Activated CD4-positive, CD25-positive, alpha-beta regulatory T cell treated with anti-CD3 and anti-CD28 coated beads, Interleukin-2, amount 50 U/mL, for 72 hours (primary cell): ENCODE results near the gene PANK4.

Experiments
- DNase-seq: peaks from one replicate; pipeline ENCODE4 v3.0.0; 2021

Gene PANK4

GRCh38 chr1:2528016-2528415, 1.6 kb upstream of the PANK4 start:
- no peak for DNase-seq

DNA sequence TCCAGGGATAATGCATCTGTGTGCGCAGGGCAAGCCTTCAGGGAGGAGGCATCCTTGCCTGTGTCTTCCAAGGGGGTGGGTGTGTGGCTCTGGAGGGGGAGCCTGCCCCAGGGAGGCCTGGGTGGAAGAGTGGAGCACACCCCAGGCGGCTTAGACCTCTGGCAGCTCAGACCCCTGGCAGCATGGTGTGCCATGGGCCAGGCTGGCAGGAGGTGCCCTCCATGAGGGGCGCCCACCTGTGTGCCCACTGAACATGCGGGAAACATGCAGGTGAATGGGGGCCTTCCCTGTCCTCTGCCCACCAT, 1.1 kb upstream of the PANK4 start:
- no peak for DNase-seq

DNA sequence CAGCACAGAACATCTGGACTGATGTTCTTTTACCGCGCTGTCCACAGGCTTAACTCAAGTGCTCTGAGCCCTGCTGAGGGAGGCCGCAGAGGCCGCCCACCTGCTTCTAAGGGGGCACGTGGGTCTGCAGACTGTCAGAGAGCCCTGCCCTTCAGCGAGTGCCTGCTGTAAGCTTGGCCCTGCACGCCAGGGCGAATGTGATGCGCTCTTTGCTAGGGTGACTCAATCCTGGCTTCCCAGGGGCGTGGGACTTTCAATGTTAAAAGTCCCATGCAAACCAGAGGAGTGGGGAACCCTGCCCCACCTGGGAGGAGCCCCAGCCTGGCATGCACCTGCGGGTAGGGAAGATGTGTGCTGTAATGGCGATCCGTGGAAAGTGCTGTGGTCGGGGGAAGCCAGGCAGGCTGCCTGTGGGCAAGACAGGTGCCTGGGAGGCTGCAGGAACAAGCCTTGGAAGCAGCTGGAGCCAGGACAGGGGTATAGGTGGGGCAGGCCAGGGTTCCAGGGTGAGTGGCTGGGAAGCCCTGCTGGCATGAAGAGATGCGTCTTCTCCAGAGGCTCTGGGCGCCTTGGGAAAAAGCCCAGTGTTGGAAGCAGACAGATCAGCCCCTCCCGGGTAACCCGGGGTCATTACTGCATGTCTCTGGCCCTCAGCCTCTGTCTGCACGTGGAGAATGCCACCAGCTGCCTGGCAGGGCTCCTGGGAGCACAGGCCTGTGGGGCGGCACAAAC, 594 bp upstream of the PANK4 start:
- DNase-seq = peak; percentile 62

- DNase-seq = no peak
These were observed 850 bp downstream of the PANK4 start for GRCh38 chr1:2525572-2525919.

DNA sequence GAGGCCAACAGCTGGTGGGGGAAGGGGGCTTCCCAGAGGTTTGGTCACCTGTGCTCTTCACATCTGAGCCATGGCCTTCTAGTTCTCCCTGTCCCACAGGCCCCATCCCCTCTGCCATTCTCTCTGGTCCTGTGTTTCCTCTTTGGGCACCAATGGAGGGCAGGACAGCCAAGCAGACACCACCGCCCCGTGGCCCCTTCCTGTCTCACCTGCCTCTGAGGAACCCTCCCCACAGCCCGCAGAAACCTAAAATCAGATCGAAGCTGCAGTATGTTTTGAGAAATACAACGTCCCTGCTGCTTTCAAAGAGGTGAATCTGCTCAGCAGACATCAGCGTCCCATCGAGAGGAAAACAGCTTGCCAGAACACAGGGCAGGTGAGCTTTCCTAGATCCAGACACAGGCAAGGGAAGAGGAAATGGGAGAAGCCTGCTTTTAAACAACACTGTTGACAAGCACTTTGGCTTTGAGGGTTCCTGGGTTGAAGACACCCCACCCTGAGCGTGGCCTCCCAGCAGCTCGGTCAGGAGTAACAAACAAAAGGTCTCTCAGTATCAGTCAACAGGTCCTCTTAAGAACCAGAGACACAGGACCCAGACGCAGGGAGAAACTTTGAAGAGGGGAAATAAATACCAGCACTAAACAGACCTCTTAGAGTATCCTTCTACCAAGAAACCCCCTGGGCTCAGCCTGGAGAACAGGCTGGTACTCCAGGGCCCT, 2.3 kb downstream of the PANK4 start:
- no peak for DNase-seq

GRCh38 chr1:2523191-2523890, 3.1 kb downstream of the PANK4 start:
- no peak for DNase-seq

GRCh38 chr1:2522230-2522629, 4.2 kb downstream of the PANK4 start:
- no peak for DNase-seq

- DNase-seq = no peak
These were observed 5.6 kb downstream of the PANK4 start for GRCh38 chr1:2520806-2521205.

- DNase-seq = no peak
These were observed 6.2 kb downstream of the PANK4 start for GRCh38 chr1:2520206-2520605.

DNA sequence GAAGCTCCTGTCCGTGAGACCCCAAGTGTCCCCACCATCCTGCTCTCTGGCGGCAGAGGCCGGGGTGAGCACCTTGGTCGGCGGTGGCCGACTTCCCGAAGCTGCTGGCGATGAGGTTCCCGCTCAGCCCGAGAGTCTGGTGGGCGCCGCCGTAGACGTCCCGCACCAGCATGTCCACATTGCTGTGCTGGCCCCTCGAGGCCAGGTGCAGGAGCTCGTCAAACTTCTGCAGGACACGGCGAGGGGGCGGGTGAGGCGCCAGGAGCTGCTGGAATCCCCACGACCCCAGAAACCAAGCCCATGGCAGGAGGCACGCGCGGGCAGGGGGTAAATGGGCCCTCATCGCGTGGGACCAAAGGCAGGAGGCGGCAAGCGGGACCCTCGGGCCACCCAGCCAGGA, 6.7 kb downstream of the PANK4 start:
- DNase-seq = no peak

DNA sequence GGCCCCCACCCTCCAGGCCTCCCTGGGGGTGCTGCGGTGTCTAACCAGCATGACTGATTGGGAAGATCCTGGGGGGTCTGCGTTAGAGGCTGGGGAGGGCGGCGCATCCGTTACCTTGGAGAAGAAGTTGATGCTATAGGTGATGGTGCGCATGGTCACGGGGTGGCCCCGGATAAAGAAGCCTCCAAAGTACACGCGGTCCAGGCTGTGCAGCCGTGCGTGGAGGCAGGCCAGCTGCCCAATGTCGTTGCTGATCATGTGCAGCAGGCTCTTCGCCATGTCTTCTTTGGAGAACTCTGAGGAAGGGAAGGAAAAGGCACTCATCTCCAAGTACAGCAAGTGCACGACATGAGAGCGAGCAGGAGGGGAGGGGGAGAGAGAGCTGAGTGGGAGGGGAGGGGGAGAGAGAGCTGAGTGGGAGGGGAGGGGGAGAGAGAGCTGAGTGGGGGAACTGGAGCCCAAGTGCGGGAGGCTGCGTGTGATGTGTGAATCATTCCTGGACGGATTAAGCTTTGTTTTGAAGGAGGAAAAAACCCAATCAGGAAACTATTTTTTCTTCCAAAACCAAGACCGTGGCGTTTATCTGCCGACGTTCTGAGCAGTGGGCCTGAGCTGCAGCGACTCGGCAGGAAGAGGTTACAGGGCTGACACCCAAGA, 7.2 kb downstream of the PANK4 start:
- no peak for DNase-seq

GRCh38 chr1:2518528-2518927, 7.9 kb downstream of the PANK4 start:
- DNase-seq = no peak

- no peak for DNase-seq
These were observed 8.4 kb downstream of the PANK4 start for GRCh38 chr1:2517966-2518365.

GRCh38 chr1:2516946-2517345, 9.4 kb downstream of the PANK4 start:
- DNase-seq = no peak

DNA sequence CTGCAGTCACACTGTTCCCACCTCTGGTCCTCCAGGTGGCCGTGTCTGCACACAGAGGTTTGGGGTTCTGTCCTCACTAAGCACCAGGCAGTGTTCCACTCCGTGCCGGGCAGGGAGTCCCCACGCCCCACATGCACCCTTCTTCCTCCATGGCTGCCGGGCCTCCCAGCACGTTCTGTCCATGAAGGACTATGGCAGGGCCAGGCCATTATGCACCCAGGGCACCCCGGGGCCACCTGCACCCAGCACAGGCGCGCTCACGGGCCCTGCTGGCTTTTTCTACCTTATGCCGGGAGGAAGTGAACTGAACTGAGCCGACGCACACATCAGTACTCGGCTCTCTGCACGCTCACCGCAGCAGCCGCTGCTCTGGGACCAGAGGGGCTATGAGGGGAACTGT, 10.3 kb downstream of the PANK4 start:
- DNase-seq = no peak

GRCh38 chr1:2515763-2516080, 10.7 kb downstream of the PANK4 start:
- DNase-seq = no peak

DNA sequence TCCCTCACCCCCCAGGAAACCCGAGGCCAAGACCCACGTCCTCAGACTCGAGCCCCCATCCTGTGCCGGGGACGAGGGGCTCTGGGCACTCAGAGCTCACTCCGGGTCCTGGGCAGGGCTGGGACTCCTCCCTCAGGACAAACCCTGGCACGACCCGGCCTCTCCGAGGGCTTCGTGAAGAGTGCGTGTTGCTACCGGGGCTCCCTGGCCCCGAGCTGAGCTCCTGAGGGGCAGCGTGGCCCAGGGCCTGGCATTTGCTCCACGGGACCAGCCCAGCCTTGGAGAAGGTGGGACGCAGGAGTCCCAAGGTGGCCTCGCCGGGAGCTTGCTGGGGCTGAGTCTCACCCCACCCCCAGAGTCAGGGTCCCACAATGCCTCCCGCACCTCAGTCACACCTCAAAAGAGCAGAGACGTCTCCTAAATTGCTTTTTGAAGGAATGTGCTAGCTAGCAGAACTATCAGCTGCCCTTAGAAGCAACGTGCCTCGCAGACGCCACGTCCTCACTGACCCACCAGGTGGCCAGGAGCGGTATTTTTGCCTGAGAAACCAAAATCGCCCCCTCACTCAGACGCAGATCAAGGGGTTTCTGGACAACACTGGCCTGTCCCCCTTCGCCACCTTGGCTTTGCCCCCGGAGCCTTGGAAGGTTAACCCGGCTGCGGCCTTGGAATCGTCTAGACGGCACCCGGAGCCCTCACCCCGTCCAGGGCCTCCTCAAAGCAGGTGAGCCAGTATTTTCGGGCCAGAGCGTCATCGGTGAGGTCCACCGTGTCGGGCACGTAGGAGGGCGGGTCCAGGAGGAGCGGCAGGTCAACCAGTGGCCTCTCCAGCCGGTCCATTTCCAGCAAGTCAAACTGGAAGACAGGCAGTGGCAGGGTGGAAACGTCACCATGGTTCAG, 11.3 kb downstream of the PANK4 start:
- DNase-seq = no peak

GRCh38 chr1:2513939-2514652, 12.3 kb downstream of the PANK4 start:
- no peak for DNase-seq

DNA sequence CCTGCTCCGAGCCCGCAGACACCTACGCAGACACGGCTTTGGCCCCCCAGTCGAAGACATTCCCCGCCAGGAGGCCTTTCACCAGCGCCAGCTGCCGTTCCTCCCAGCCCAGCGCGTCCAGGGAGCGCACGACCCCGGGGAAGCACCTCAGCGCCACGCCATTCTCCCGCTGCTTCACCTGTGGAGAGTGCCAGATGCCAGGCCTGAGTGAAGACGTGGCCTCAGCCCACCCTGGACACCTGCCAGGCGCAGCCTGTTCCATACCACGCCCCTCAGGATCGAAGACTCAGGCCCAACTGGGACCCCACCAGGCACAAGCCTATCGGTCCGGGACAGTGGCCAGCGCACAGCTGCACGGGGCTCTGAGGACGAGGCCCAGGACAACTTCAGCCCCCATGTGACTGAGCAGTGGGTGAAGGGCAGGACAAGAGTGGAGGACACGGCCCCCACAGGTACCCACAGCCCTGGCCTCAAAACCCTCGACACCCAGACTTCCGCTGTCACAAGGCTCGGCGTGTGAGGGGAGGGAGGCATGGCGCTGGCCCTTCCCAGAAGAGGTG, 13.5 kb downstream of the PANK4 start:
- DNase-seq = no peak

DNA sequence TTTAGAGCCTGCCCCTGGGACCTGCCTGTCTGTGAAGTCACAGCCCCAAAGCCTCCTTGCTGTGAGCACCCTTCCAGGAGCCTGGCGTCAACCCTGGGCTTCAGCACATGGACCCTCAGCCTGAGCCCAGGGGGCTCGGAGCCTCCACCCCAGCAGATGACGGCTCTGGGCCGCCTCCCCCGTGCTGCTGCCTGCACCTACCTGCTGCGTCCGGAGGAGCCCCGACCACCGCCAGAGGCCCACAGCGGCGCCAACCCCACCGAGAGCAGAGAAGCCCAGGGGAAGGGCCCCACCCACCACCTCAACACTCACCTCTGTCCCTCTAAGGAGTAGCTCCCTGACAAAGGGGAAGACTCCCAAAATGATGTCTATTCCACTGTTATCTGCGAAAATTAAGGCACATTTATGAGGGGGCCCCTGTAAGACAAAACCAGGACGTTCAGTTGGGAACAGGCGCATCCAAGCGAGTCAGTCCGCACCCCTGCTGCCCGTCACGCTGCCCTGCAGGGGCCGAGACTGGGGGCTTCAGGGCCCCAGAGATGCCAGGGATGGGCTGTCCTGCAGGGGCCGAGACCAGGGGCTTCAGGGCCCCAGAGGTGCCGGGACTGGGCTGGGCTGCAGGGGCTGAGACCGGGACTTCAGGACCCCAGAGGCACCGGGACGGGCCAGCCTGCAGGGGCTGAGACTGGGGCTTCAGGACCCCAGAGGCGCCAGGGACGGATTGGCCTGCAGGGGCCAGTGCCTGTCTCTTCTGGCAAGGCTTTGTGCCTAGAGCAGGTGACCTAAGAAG, 15.8 kb downstream of the PANK4 start:
- no peak for DNase-seq

DNA sequence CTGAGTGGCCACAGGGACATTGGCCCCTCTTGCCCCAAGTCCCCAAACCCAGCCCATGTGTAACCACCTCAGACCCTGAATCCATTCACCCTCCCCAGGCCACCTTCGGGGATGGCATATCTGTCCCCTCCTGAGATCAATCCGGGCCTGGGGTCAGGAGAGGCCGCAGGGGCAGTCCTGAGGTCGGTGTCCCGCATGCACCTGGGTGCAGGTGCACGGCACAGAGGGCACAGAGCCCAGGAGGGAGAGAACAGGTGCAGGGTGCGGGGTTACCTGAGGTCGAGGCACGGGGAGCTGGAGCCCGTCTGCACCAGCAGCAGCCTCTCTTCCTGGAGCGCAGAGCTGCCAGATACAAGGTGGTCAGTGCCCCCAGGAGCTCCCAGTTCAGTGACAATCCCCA, 16.8 kb downstream of the PANK4 start:
- DNase-seq = no peak
